Measurements from ENCODE around the gene SMARCD1.

DNA sequence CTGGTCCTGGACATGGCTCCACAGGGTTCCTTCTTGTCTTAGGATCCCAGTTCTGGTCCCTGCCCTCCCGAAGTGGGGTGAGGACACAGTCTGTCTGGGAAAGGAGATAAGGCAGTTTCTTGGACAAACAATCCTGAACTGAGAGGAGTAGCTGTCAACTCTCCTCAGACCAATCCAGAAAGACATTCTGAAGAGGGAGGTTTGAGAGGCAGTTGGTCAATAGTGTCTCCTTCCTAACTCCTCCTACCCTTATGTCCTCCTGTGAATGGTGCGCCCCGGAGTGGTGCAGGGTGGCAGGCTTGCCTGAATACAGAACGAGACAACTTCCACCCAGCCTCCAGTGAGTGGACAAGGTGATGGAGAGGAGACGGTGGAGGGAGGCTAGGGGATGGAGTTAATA lies 43.2 kb upstream of the SMARCD1 start:
- TF ChIP-seq EP300 (IDR thresholded peaks at IDR 0.05), result no peak
- TF ChIP-seq, protein P1, sequence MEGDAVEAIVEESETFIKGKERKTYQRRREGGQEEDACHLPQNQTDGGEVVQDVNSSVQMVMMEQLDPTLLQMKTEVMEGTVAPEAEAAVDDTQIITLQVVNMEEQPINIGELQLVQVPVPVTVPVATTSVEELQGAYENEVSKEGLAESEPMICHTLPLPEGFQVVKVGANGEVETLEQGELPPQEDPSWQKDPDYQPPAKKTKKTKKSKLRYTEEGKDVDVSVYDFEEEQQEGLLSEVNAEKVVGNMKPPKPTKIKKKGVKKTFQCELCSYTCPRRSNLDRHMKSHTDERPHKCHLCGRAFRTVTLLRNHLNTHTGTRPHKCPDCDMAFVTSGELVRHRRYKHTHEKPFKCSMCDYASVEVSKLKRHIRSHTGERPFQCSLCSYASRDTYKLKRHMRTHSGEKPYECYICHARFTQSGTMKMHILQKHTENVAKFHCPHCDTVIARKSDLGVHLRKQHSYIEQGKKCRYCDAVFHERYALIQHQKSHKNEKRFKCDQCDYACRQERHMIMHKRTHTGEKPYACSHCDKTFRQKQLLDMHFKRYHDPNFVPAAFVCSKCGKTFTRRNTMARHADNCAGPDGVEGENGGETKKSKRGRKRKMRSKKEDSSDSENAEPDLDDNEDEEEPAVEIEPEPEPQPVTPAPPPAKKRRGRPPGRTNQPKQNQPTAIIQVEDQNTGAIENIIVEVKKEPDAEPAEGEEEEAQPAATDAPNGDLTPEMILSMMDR (IDR thresholded peaks at IDR 0.05), result no peak
- no peak for TF ChIP-seq POLR2AphosphoS5 (IDR thresholded peaks at IDR 0.05)
- TF ChIP-seq POLR2A (IDR thresholded peaks at IDR 0.05), result no peak

Data from upper lobe of left lung (tissue), 4 donors.